ENCODE results near the gene FOXP1.

FOXP1 gene

DNA sequence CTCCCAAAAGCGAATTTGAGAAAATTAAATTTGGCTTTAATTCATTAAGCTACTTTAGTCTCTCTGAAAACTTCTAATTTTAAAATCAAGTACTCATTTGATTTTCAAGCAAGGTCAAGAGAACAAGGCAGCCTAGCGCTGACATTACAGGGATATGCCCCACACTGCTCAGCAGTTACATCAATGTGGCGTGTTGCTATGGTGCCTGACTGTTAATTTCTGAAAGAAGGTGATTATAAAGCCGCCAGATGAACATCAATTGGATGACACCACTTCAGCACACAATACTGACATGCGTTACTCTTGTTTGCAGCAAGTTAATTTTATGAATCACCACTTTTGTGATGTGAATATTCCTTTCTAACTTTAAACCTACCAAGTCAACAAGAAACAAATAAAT is 284.4 kb downstream of the FOXP1 start:
- DNase-seq = peak; percentile 57

DNA sequence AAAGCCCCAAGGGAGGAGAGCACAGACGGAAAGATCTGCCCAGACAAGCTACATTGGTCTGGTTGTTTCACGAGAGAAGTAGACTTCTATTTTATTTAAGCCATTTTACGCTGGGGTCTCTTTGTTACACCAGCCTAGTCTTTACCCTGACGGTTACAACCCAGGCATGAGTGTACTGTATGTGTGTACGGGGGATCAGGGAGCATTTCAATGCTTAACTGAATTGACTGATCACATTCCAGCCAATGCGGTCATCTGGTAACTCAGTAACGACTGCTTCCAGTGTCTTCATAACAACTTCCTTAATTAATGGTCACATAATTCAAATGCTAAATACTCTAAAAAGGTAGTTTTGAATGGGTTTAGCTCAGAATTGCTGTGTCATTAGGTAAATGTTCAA is 288.6 kb downstream of the FOXP1 start:
- DNase-seq = no peak

DNA sequence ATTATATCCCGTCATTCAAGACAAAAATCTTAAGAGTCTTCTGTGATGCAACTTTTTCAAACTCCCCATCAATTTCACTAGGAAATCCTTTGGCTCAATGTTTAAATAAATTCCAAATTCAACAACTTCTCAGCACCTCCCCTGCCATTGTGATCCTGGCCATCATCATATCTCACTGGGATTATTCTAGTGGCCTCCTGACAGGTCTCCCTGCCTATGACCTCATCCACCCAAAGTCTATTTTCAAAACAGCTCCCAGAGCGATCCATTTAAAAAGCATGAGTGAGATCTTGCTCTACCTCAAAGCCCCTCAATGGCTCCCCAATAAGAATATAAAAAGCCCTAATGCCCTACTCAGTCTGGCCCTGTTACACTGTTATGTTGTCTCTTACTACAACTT is 293.2 kb downstream of the FOXP1 start:
- no peak for DNase-seq

DNA sequence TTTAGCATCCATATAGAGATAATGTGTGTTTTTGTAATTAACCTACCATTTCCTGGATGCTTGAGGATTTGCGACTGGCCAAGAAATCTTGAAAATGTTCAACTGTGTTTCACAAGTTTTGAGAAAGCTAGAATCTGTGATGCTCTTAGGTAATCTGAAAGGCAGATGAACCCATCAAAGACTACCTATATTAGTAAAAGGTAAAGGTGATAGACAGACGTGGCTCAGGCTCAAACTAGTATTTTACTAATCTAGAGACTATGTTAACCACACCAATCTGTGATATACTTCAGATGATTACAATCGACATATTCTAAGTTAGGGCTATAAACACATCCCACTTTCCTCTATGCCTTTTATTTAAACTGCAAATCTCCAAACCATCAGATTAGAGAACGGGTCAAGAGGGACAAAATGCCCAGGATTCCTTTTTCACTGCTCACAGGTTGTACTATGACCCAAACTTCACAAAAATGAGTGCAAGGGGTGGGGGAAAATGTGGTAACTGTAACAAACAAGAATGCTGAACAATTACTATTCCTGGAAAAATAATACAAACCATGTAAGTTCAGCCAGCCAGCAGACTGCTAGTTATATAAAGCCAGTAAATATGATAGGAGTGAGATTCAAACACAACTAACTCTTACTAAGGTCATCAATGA is 295.1 kb downstream of the FOXP1 start:
- no peak for DNase-seq

DNA sequence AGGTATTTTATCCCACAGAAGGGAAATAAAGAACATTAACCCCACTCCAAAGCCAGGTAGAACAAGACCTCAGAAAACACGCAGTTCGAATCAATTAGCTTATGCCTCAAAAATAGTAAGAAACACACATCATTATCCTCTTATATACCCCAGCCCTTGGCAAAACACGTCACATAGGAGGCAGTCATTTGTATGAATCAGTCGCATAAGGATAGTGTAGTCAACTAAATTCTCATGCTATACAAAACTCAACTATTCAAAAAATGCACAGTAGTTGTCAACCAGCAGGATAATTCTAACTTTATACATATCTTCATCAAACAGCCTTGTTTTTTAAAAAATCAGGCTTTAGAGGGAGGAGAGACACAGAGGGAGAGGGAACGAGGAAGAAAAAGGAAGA is 298.4 kb downstream of the FOXP1 start:
- DNase-seq = no peak

DNA sequence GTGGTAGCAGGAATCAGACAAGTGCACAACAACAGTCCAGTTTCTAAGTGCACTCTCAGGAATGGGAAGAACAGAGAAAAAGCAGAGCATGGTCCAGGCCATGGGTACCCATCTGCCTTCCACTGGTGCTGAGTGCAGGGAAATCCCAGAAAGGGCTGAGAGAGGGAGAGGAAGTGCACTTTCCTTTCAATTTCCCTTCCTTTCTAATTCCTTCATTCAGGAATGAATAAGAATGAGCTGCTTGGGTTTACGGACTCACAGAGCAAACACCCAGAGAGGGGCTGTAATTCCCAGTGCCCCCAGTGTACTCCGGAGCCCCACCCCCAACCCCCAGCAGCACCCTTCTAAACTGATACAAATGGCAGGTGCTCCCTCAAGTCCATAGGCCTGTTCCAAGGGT is 300.6 kb downstream of the FOXP1 start:
- DNase-seq = no peak

DNA sequence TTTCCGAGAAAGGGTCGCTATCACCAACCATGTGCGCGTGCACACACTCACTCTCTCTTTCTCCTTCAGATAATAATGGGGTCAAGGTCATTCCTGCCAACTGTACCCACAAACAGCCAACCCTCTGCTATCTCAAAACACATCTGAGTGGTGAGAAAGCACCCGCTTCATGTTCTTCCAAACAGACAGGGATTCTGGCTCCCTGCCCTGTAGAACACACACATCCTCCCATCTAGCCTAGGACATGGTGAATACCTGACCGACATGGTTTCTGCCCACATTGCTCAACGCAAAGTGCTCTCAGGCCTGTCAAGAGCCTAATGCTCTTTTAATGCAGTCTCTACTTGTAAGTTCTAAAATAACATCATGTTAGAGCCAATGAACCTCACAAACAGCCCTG is 302.2 kb downstream of the FOXP1 start:
- no peak for DNase-seq

DNA sequence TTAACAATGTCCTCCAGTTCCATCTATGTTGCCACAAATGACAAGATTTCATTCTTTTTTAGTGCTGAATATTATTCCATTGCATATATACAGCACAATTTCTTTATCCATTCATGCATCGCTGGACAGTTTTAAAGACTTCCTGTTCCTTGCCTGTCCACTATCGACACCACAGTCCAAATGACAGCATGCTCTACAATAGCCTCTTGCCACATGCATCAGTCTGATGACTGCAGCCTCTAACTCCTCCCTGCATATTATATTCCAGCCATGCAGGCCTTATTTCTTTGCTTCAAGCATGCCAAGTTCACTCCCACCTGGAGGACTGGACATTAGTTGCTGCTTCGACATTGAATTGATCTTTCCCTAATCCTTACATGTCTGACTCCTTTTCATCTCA is 306.2 kb downstream of the FOXP1 start:
- no peak for DNase-seq

DNA sequence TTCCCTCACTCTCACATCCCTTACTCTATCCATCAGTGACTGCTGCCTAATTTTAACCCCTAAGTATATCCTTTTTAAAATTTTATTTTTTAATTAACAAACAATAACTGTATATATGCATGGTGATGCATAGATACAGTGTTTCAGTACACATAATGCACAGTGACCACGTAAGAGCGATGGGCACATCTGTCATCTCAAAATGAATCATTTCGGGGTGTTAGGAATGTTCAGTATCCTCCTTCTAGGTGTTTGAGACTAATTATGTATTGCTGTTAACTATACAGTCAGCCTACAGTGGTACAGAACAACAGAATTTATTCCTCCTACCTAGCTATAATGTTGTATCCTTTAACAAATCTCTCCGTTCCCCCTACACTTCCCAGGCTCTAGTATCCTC is 307.0 kb downstream of the FOXP1 start:
- no peak for DNase-seq

DNA sequence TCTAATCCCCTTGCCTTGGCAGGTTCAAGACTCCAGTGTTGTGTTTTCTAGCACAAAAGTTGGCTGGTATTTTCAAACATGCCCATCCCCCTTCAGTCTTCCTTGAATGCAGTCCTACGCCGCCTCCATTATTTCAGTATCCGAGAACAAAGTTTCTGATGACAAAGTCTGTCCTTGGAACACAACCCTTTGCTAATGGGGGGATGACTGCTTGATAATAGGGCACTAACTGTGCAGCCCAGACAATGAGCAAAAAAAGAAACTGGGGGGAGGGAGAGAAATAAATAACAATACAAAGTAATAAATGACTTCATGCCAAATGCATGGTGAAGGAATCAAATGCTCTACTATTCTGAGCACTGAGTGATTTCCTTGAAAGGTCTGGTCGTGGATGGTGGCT is 310.1 kb downstream of the FOXP1 start:
- no peak for DNase-seq

DNA sequence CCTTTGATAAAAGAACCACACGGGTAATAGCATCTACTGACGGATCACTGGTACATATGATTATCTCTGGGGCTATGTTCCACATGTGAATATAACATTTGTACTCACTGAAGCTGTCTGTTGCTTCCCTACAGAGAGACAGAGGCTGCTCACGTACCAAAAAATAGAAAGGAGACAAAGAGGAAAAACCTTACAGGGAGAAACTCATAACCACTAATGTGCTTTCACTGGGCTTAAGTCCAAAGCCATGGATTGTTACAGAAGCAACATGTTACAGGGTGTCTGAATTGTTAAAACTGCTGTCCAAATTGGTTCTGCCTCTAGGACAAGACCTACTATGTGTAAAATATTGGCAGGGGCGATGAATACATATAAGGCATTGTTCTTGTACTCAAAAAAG is 311.9 kb downstream of the FOXP1 start:
- DNase-seq = no peak

DNA sequence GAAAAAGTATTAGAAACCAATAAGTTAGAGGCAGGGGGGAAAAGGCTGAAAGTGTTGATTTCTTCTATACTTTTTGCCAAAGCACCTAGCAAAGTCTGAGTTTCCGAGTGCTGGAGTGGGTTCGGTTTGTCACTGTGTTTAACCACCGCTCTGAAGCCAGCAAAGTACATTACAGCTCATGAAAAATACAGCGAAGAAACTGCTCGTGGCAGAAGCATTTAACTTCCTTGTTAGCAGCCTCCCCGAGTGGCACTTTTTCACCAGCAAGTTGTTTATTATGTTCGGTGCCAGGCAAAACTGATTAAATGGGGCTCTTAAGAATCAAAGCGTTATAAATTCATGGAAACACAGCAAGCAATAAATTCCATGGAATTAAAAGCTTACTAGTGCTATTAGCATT is 313.6 kb downstream of the FOXP1 start:
- no peak for DNase-seq

DNA sequence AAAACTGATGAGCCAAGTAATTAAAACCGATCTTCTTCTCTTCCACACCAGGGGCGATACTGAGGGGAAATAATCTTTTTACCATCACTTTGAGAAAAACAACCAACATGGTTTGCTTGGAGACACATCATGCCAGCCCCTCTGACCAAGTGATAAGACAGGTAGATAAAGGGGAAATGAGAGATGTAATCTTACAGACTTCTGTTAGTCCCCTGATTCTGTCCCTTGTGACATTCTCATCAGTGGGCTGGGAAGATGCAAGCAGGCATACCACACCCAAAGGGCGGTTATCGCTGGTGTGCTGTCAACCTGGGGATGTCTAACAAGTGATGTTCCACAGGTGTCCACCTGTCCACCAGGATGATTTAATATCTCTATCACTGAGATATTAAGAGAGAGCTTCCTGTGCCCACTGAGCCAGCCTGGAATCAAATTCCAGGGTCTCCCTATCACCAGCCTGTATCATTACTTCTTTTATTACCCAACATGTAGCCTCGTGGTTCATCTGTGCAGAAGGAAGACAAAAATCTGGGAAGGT is 315.0 kb downstream of the FOXP1 start:
- no peak for DNase-seq

DNA sequence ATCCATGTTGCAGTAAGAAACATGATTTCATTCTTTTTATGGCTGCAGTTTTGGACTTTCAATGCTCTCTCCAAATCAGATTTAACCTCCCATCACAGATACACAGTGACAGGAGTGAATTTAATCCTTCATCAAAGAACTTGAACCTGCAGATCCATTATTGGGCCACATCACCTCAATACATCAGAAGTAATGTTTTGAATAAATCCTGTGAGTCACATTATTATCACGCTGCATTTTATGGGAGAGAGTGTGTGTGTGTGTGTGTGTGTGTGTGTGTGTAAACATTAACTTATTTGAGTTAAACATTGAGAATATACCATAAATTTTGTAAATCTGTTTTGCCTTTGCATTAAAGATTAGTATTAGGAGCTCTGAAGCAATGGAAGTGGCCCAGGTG is 316.7 kb downstream of the FOXP1 start:
- no peak for DNase-seq

DNA sequence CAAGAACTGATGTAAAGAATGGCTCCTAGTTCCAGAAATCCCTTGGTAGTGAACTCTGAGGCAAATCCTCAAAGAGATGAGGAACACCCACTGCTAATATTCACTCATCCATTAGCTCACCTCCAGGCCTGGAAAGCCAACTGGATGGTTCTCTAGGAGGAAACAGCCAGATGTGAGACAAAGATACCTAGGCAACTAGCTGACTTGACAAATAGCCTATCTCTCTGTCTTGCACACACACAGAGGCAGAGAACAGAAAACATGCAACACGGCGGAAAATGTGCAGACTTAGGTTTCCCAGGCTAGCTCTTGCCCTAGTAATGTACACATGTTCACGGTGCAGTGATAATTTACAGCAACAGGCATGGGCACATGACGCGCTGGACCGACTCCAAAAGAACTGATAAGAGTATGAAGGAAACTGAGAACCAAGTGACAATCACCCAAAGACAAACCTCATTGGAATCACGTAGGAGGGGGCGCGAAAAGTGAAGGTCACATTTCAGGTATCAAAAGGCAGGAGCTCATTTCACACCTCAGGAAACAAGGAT is 318.1 kb downstream of the FOXP1 start:
- DNase-seq = no peak

DNA sequence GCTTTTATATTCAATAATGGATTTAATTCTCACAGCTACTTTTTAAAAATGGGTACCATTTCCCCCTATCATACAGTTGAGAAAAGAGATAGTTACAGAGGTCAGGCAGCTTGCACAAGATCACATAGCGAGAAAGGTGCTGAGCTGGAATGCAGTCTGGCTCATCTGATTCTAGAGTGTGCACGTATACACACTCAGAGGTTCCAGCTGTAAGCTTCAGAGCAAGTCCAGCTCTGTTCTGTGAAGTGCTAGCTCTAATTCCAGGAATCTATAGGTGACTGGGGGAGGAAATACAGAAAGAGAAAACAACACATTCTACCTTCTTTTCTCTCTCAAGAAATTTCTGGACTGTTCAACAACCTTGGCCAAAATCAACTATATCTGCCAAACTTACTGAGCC is 318.7 kb downstream of the FOXP1 start:
- no peak for DNase-seq

DNA sequence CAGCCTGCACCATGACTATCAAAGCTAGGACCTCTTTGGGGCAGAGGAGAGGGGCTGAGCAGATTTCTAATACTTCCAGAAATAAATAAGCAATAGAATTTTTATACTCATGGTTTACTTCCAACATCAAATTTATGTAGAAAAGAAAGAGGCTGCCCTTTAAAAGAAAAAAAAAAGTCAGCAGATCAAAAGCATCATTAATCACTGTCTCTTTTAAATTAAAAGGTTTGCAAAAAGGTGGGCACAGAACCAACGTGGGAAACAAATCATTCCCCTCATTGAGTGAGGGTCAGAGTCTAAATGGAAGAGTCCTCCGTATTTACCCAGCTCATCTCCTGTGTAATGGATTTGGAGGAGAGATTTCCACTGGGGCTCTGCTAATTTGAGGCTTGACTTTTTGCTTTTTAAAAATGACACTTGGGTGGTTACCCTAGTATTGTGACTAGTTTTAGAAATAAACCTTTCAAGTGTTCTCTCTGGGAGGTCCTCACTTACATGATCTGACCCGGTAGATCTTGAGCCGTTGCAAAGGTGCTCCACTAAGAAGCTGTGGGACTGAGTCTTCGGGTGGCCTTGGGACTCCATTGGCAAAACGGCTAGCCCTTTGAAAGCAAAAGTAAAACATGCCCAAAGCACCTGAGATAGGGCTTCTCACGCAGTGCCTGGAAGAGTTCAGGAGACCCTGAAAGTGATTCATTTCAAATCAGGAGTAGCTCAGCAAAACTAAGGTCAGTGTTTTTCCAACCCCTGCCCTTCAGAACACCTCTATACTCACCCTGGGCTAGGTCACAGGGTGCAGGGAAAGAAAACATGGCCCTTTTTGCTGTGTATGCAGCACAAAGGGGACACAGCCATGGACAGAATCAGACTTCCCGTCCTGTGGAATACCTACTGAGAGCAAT is 320.9 kb downstream of the FOXP1 start:
- DNase-seq = no peak

DNA sequence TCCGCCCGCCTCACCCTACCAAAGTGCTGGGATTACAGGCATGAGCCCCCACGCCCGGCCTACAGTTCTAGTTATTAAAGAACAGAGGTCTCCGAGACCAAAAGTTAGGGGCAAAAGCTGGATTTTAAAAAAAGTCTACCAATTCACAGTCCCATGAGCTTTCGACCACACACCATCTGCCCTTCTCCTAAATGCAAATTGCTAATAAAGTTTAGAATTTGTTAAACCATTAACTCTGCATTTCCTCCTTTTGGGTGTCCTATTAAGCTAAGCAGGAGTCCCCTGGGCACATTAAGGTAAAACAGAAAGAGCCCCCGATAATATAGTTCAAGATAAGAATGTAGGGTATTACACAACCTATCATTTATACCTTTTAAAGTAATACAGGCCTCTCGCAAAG is 322.7 kb downstream of the FOXP1 start:
- DNase-seq = no peak

DNA sequence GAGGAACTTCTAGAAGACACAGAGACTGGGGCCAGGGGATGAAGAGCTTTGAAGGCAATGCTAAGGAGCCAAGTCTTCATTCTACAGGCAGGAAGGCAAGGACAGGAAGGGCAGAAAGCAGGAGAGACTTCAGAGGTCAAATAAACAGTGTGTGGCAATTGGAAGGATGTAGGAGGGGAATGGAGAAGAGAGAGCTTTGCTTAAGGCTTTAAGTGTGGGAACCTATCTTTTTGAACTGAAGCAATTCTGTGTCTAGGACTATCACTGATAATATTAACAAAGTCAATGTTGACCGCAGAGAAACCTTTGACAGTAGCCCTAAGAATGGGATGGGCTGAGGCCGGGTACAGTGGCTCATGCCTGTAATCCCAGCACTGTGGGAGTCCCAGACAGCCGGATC is 325.0 kb downstream of the FOXP1 start:
- DNase-seq = no peak

DNA sequence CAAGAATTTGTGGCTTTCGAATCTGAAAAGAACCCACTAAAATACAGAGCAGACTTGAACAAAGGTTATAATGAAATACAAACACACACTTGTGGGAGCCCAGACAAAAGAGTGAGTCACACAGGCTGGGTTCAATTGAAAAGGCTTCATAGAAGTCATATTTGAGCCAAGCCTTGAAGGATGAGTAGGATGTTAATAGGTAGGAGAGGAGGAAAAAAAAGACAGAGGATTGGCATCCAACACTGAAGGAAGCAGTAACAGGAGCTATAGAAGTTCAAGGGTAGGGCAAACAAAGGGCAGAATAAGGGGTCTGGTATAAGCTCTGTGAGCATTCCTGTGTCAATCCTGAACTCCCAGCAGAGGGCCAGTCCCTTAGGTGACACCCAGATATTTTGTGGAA is 325.4 kb downstream of the FOXP1 start:
- no peak for DNase-seq

DNA sequence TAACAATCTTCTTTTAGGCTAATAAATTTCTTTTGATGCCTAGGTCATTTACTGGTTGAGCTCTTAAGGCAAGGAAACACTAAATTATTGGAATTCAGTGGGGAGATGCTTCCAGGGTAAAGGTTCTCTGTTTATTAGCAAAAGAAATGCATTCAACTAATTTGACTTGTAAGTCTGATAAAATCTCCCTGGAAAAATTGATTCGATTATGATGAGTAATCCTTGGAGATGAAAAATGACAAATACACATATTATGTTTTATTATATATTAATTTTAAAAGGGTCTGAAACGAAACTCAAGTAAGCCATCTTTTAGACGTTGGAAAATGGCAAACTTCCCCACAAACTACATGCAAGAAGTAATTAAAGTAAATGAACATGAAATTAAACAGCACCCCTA is 328.0 kb downstream of the FOXP1 start:
- DNase-seq = no peak

DNA sequence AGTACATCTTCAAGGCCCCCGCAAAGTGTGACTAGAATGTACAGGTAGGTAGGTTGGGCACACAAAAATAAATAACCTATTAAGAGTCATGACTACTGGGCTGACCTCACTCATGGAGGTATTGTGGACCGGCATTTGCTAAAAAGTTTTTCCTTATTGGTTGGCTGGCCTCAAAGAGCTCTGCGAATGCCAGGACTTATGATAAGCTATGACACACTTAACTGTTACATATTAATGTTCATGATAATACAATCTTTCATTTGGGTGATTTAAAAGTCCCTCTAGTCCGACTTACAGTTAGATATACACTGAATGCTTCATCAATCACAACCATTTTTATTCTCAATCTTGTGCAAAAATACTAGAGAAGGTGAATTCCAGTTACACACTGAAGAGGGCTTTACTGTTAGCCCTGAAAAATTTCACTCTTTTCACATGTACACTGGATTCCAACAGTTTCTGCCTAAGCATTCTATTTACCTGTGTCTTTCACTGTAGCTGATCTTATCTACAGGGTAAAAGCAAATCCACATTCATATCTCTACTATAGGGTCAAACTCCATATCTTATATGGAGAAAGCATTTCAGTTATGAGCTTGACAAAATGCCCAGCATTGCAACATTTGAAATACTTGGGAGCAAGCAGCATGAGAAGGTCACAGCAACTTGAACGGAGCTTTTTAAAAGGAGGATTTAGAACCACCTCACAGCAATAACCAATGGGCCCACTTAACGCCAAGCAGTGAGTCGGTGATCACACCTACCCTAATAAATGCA is 329.1 kb downstream of the FOXP1 start:
- DNase-seq = no peak

DNA sequence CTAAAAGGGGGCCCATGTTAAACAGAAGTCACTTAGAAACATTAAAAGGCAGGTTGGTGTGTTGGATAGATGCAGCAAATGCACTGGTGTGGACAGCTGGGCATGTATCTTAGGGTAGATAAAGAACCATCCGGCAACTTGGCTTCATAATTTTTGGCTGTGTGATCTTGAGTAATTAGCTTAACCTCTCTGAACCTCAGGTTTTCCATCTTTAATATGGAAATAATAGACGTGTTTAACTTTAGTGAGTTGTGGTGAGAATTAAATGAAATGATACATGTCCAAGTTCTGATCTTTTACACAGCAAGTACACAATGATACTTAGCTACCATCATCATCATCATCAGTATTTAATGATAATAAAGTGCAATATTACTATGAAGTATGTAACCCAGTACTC is 330.4 kb downstream of the FOXP1 start:
- DNase-seq = no peak

Measured in activated CD8-positive, alpha-beta memory T cell treated with anti-CD3 and anti-CD28 coated beads, Interleukin-2, amount 50 U/mL, for 4 hours (primary cell).